Kidney epithelial cell (primary cell): Measurements from ENCODE around the gene PACRG. TPM values are rescaled to one million over a fixed set of nuclear protein-coding genes. Genes with fewer than 3 reads are reported as not detected.

ENCODE experiments used
- DNase-seq: peaks from one replicate; pipeline ENCODE4 v3.0.0-alpha.2; 2010; ENCODE audit warnings: low read depth
- H3K27me3 ChIP-seq: 2 replicates; pipeline ENCODE4 v1.6.0; 2011; ENCODE audit warnings: low read length; ENCODE audit not compliant: control insufficient read depth, insufficient read depth
- H3K36me3 ChIP-seq: 2 replicates; pipeline ENCODE4 v1.5.1; 2011; ENCODE audit warnings: low read length; ENCODE audit not compliant: control insufficient read depth, insufficient read depth
- H3K4me3 ChIP-seq: 2 replicates; pipeline ENCODE4 v1.5.1; 2011; ENCODE audit warnings: low read depth, mild to moderate bottlenecking, control low read depth, low read length
- CTCF ChIP-seq: IDR thresholded peaks from 2 replicates; pipeline ENCODE4 v1.5.1; 2011; ENCODE audit warnings: mild to moderate bottlenecking, moderate library complexity, low read length, control low read depth, inconsistent platforms; ENCODE audit not compliant: insufficient read depth, poor library complexity, severe bottlenecking
- total RNA-seq: library from RNA; depleted of rRNA; stranded (reverse); fragments of >200 nt; gene quantifications from 2 replicates; pipeline ENCODE4 v1.2.3, GENCODE V29; 2015

Gene PACRG
- total RNA-seq, 1 donor from 2014 or later, result 0.29 TPM

GRCh38 chr6:162721404-162721687, 6.4 kb upstream of the PACRG start:
- no peaks in the 10 kb centered on the region for H3K36me3 ChIP-seq
- DNase-seq, result no peak
- H3K27me3 ChIP-seq, result no peaks in the 10 kb centered on the region
- no peak overlapping the region for H3K4me3 ChIP-seq
- no peak for TF ChIP-seq CTCF

- no peaks in the 10 kb centered on the region for H3K36me3 ChIP-seq
- no peak overlapping the region for H3K4me3 ChIP-seq
- H3K27me3 ChIP-seq, result no peaks in the 10 kb centered on the region
- TF ChIP-seq CTCF, result no peak
- no peak for DNase-seq
Observed at GRCh38 chr6:162722226-162722625, 5.5 kb upstream of the PACRG start.

GRCh38 chr6:162722633-162723032, 5.1 kb upstream of the PACRG start:
- no peaks in the 10 kb centered on the region for H3K27me3 ChIP-seq
- H3K4me3 ChIP-seq, result no peak overlapping the region
- H3K36me3 ChIP-seq, result no peaks in the 10 kb centered on the region
- TF ChIP-seq CTCF, result no peak
- no peak for DNase-seq

GRCh38 chr6:162726947-162727321, 840 bp upstream of the PACRG start:
- no peak for TF ChIP-seq CTCF
- Histone ChIP-seq H3K4me3 (peak overlapping the region; percentile 78), H3K36me3 (no peaks in the 10 kb centered on the region), H3K27me3 (no peaks in the 10 kb centered on the region)
- no peak for DNase-seq

- Histone ChIP-seq H3K36me3 (no peaks in the 10 kb centered on the region), H3K27me3 (no peaks in the 10 kb centered on the region), H3K4me3 (peak overlapping the region; percentile 41)
- TF ChIP-seq CTCF, result no peak
- no peak for DNase-seq
Observed at GRCh38 chr6:162728197-162728596, 423 bp downstream of the PACRG start.

GRCh38 chr6:162728706-162729105, 932 bp downstream of the PACRG start:
- Histone ChIP-seq H3K4me3 (no peak overlapping the region), H3K27me3 (no peaks in the 10 kb centered on the region), H3K36me3 (no peaks in the 10 kb centered on the region)
- no peak for TF ChIP-seq CTCF
- DNase-seq, result no peak
